Iris pigment epithelial cell (primary cell): ENCODE measurements around the gene SLX4IP.
"Not testable (repeated sequence)": the region's sequence is repeated elsewhere in the genome, so short reads cannot be mapped to it uniquely, and the experiment has no call there.

ENCODE experiments used
- DNase-seq: peaks from one replicate; pipeline ENCODE4 v3.0.0-alpha.2; 2011; ENCODE audit warnings: low read depth

Gene SLX4IP

DNA sequence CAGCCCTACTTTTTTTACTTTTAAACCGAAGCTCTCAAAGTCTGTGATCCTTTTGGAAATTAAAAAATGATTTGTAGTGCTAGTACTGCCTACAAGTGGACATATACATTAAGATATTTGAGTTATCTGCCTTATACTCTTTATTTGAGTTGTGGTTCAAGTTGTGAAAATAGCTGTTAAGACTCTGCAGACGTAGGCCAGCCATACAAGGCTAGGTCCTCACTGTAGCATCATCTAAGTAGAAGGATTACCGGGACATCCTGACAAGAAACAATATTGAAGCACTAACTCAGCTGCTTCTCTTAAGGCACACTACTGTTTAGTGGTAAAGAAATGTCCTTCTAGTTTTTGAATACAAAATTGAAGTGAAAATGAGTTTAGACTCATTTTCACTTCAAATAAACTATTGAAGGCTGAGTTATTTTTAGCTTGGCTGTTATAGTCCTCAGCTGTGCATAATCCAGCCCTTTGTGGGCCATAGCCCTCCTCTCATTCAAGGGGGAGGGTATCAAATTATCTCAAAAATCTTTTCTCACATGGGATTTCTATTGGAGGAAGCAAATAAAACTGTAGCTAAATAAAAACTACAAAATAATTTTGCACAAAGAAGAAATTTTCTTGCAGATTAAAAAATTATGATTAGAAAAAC lies 170.6 kb downstream of the SLX4IP start:
- no peak for DNase-seq

- DNase-seq, result peak; percentile 88
Measured at GRCh38 chr20:10609276-10609675, 174.2 kb downstream of the SLX4IP start.

GRCh38 chr20:10609770-10610169 lies 174.7 kb downstream of the SLX4IP start:
- DNase-seq, result no peak

DNA sequence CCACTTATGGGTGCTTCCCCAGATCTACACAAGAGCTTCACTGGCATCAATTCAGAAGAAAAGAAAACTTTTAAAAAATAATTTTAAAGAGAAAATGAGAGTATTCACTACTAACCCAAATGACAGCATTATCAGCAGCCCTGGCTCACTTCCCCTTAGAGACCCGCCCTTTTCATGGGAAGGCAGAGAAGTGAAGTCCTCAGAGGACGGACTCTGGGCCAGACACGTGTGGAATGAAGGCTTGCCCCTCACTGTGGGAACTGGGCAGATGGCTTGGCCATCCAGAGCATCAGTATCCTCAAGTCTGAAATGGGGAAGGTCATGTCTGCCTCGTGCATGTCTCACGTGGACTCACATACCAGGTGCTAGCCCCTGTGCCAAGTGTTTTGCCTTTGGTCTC lies 175.1 kb downstream of the SLX4IP start:
- no peak for DNase-seq

DNA sequence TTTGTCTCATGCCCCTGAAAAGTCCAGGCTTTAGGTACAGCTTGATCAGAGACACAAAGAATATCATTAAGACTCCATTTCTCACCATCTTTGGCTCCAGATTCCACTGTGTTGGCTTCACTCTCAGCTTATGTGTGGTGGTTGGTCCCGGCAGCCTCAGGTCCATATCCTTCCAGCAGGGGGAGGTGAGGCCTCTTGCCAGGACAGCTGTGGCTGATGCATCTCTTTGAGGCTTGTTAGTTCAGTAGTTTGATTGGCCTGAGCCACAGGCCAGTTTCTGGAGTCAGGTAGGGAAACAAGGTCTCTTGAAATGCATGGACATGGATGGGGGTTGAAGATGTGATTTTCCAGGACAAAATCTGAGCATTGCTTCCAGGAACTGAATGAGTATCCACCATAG lies 176.3 kb downstream of the SLX4IP start:
- DNase-seq, result peak; percentile 75

- DNase-seq, result not testable (repeated sequence)
Measured at GRCh38 chr20:10613426-10613825, 178.3 kb downstream of the SLX4IP start.

- DNase-seq, result no peak
Measured at GRCh38 chr20:10613911-10614310, 178.8 kb downstream of the SLX4IP start.

- no peak for DNase-seq
Measured at GRCh38 chr20:10616212-10616611, 181.1 kb downstream of the SLX4IP start.

GRCh38 chr20:10617549-10618133 lies 182.5 kb downstream of the SLX4IP start:
- DNase-seq, result not testable (repeated sequence)

DNA sequence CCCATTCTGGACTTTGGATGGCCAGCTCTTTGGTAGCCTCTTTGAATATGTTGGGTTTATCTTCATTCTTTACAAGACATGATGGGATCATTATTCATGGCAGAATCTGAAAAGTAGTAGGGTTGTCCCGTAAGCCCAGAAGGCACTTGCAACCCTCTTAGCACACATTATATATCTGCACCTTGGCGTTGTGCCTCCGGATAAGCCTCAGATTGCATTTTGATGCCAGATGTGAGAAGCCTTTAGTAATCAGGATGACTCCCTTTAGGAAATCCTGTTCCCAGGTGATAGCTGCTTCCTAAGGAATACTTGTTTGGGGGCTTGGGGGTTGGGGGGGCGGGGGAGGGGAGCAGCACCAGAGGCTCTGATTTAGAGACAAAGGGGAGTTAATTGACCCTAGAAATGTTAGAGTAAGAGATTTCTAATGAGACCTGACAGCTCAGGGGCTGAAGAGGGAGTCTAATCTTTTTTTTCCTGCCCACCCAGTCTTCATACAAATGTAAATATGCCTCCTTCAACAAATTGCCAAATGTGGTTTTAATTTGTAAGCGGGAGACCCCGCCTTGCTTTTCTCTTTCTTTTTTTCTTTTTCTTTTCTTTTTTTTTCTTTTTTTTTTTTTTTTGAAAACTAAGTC lies 183.6 kb downstream of the SLX4IP start:
- no peak for DNase-seq

DNA sequence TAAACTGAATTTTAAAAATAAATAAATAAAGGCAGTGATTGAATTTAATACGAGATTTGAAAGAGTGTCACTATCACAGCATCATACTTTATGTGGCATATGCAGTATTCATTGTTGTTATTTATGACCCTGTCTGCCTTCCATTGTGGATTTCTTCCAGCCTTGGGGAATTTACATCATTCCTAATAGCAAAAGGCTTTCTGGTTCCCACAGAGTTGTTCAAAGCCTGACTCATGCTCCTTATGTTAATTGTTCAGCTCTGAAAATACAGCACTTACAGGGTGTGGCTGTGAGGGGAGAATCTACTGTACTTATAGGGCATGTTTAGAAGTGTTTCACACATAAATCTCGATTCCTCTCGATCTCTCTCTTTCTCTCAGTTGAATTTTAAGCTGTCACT lies 184.3 kb downstream of the SLX4IP start:
- peak; percentile 83 for DNase-seq

- no peak for DNase-seq
Measured at GRCh38 chr20:10621149-10621548, 186.0 kb downstream of the SLX4IP start.

DNA sequence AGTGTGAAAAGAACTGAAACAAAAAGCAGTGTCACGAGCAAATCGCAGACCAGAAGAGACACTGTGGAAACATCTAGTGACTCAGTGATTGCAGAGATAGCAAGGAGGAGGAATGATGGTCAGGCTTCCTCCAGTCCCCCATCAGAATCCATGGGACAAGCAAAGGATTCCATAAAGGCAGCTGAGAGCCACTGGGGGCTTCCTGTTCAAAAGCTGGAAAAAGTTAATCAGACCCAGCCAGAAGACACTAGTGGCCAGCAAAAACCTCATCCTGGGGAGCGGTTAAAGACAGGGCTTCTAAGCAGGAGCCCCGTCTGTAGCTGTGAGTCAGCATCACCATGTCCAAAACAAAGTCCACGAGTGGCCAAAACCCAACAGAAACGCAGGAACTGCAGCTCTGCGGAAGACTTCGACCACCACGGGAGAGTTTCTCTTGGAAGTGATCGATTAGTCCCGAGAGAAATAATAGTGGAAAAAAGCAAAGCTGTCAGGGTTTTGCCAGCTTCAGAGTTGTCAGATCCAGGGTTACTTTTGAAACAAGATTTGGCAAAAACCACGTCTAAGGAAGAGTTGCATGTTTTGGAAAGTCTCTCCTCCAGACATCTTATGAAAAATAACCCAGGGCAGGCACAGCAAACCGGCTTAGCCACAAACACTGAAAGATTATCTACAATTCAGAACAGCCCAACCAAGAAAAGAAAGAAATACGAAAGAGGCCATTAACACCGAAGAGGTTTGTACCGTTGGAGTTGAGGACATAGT lies 187.7 kb downstream of the SLX4IP start:
- peak; percentile 82 for DNase-seq

DNA sequence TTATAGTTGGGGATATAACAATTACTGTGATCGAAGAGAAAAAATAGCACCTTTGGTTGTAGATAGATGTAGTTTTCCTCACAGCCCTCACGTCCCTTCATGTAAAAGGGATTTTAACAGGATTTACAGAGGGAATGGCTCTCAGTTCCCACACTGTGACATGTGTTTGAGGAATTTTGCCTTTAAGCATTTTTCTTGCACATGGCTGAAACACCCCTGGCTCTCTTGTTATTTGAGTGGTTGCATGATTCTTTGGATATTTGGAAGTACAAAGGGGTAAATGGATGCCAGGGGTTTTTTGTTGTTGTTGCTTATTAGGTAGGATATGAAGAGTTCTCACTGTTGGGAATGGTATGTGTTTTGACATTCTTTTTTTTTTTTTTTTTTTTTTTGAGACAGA lies 190.5 kb downstream of the SLX4IP start:
- no peak for DNase-seq

DNA sequence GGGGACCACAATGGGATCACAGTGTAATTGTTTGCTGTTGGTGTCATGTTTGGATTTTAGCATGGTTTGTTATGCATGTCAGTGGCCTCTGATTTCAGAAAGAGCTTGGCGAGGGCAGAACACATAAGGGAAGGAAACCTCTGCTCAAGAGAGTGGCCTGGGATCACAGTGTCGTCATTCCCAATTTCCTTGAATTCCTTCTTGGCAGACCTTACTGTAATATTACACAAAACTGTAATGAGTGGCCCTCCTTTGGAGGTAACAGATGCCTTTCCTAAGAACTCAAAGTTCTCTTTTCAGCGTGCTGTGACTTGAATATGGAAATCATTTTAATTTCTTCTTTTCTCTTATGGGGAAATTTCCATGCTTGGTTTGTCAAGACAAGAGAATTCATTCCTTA lies 191.8 kb downstream of the SLX4IP start:
- DNase-seq, result no peak

DNA sequence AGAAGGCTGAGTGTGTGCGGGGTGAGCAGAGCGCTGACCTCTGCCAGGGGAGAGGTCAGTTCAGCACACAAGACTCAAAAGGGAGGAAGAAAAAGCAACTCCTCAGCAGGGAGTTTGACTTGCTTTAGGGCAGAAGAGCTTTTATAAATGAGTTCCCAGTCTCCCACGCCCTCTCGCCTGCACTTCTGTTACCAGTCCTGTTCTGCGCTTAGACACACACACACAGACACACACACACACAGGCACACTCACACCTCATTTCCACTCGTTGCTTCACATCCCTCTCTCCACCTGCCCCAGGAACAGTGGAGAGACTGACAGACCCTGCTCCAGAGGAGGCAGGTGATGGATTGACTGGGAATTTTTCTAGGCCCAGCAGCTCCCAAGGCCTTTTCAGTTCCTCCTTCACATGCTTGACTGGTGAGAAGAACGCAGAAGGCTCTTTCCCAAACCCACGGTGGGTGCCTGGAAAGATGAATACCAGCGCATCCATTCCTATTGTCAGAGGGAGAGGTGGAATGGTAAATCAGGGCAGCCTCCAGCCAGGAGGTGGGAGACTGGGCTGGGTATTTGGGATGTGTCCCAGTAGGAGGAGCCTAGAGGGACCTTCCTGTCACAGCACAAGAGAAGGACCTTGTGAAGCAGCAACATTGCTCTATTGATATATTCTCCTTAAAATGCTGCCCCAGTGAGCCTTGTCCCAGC lies 195.0 kb downstream of the SLX4IP start:
- DNase-seq, result no peak

DNA sequence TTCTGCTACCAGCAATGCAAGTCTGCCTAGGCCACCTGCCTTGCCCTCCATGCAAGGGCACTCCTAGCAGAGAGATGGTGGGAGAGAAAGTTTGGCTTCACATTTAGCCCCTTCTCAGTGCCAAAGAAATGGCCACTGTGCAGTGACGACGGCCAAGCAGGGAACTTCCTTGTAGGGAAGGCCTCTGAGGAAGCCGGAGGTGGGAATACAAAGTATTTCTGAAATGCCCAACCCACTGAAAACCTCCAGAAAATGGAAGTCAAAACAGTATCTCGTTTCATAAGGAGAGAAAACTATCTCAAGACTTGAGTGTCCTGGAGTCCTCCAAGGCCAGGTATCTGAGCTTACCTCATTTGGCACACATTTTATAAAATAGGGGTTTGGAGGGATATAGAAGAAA lies 196.0 kb downstream of the SLX4IP start:
- no peak for DNase-seq

- no peak for DNase-seq
Measured at GRCh38 chr20:10632721-10633509, 197.8 kb downstream of the SLX4IP start.

DNA sequence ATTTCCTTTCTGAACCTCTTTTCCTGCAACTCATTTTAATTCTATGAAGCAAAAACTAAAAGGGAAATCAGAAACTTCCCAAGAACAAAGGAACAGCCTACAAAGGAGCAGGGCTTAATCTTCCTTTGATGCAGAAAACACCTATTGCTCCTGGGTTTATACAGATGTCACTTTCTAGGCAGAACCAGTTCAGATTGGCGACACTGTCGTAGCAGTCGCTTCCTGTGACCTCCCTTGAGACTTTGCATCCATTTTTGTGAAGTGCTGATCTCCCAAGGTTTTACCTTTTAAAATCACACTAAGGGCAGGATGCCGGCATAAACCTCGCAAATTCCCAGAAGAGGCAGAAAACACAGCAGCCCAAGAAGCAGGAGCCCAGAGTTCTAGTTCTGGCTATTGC lies 198.6 kb downstream of the SLX4IP start:
- no peak for DNase-seq

- DNase-seq, result no peak
Measured at GRCh38 chr20:10634211-10634610, 199.1 kb downstream of the SLX4IP start.

DNA sequence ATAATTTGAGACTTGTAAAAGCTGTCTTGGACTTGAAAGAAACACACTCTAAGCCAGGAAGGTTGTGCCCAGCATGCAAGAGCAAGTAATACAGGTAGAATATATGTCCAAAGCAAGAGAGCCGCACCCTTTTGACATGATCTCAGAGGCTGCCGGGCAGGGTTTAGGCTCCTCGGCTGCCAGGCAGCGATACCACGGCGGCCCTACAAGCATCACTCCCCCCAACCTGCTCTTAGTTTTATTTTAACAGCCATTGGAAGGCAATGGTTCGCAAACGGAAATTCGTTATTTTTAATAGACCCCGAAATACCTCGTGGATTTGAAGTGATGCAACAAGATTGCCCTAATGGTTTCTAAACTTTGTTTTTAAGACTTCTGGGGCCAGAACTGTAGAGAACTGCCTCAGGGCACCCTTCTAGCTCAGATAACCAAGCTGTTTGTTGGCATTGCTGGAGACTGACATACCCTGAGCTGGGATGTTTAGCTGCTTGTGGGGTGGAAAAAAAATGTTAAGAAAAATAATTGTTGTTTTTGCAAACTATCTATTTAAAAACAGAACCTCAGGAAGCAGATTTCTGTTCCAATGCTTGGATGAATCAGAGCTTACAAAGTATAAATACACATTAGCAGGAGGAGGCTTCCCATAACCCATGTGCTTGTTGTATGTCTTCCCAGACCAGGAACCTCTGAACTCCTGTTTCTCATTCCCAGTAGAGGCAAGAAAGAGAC lies 199.7 kb downstream of the SLX4IP start:
- peak; percentile 86 for DNase-seq
